A549 treated with ZK216348 at 1 μM for 4 hours (cell line): ENCODE results near the gene ELL3. TPM values are rescaled to one million over a fixed set of nuclear protein-coding genes. Genes with fewer than 3 reads are reported as not detected.

Source experiments
- total RNA-seq: library from RNA; stranded (reverse); fragments of 200-300 nt; extraction: Qiagen RNA extraction; gene quantifications from 5 replicates; pipeline ENCODE4 v1.2.3, GENCODE V29; 2022; ENCODE audit warnings: low read depth

ELL3 gene
- total RNA-seq, result 1.4 to 2.7 TPM (median 1.8 TPM) in 5 replicates

GRCh38 chr15:43776718-43777266, at the start of gene ELL3:
Gene ELL3, minus strand, starts transcription at chr15:43776966. Its CDS starts 65 bp downstream, at chr15:43776901.

GRCh38 chr15:43824302-43825246, 47.8 kb upstream of the ELL3 start, which contains the start of gene MFAP1:
Gene MFAP1, minus strand, starts transcription at chr15:43824690. Its CDS starts 121 bp downstream, at chr15:43824569.

GRCh38 chr15:43800286-43801141, 23.7 kb upstream of the ELL3 start, which contains the start of gene HYPK:
Gene HYPK, plus strand, starts transcription at chr15:43800599. Its CDS starts 24 bp downstream, at chr15:43800623.

GRCh38 chr15:43799945-43800285, 23.1 kb upstream of the ELL3 start, which contains the start of gene SERINC4:
Gene SERINC4, minus strand, starts transcription at chr15:43800220. Its CDS starts 234 bp downstream, at chr15:43799986.

GRCh38 chr15:43791993-43792760, 15.4 kb upstream of the ELL3 start, which contains the start of gene SERF2:
Gene SERF2, plus strand, starts transcription at chr15:43792320. Its CDS starts 57 bp downstream, at chr15:43792377.

GRCh38 chr15:43746245-43746902, 30.4 kb downstream of the ELL3 start, which contains the start of gene PDIA3:
Gene PDIA3, plus strand, starts transcription at chr15:43746438. Its CDS starts 102 bp downstream, at chr15:43746540.

Other genes with a start within 250 kb of the ELL3 start
- gene PPIP5K1, start 186.8 kb downstream of the ELL3 start, total RNA-seq, result 3.7 to 9.2 TPM (median 5.5 TPM) in 5 replicates
- 2.2 to 4.7 TPM (median 3.7 TPM) in 5 replicates for gene CKMT1B, start 182.9 kb downstream of the ELL3 start, total RNA-seq
- gene STRC, start 158.2 kb downstream of the ELL3 start, total RNA-seq, result 0.06 to 0.19 TPM (median 0.11 TPM) in 5 replicates
- 0.41 to 2.0 TPM (median 0.58 TPM) in 5 replicates for gene CATSPER2, start 128.1 kb downstream of the ELL3 start, total RNA-seq
- gene CKMT1A, start 83.1 kb downstream of the ELL3 start, total RNA-seq, result 0.88 to 4.0 TPM (median 3.3 TPM) in 5 replicates
- 310 to 373 TPM (median 358 TPM) in 5 replicates for gene PDIA3, start 30.5 kb downstream of the ELL3 start, total RNA-seq
- 463 to 694 TPM (median 684 TPM) in 5 replicates for gene SERF2, start 15.4 kb upstream of the ELL3 start, total RNA-seq
- 0.11 TPM in 1 of 5 replicates, not detected in the others for gene SERINC4, start 23.3 kb upstream of the ELL3 start, total RNA-seq
- 4.1 to 10.5 TPM (median 5.7 TPM) in 5 replicates for gene HYPK, start 23.6 kb upstream of the ELL3 start, total RNA-seq
- gene MFAP1, start 47.7 kb upstream of the ELL3 start, total RNA-seq, result 23.4 to 33.3 TPM (median 27.3 TPM) in 5 replicates
- gene WDR76, start 50.0 kb upstream of the ELL3 start, total RNA-seq, result 10.1 to 16.2 TPM (median 12.6 TPM) in 5 replicates